HG02759 (cell line): ENCODE measurements around the gene PPM1K.
A peak's percentile ranks its signal among the peaks of the same experiment; 100 is the strongest.

ENCODE experiments used
- ATAC-seq: cut with Tn5 transposase; IDR thresholded peaks from one replicate; pipeline ENCODE4 v1.9.1; 2021; ENCODE audit warnings: mild to moderate bottlenecking, moderate library complexity; ENCODE audit not compliant: unreplicated experiment

PPM1K gene

DNA sequence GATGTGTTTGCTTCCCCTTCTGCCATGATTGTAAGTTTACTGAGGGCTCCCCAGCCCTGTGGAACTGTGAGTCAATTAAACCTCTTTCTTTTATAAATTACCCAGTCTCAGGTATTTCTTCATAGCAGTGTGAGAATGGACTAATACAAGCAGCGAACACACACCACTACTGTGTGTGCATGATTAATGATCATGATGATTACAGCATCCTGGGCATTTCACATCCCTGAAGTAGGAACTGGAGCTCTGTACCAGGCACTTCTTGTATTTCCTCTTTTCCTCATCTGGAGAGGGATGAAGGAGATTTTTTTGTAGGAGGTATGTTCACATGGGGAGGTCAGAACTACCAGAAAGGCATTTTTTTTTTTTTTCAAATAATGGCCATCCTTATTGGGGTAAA is 60.8 kb downstream of the PPM1K start:
- ATAC-seq = no peak

DNA sequence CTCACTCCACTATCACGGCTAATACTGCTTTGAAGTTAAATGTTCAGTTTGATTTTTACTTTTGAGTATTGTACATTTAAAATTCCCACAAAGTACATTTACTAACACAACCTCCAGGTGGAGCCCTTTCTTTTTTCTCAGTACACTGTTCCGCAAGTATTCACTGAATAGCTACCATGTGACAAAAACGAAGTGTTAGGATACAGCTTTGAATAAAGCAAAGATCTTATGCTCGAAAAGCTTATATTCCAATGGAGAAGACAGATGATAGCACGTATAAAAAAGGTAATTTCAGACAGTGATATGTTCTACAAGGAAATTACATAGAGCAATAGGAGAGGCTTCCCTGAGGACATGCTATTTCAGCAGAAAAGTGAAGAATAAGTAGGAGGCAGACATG is 65.3 kb downstream of the PPM1K start:
- no peak for ATAC-seq

DNA sequence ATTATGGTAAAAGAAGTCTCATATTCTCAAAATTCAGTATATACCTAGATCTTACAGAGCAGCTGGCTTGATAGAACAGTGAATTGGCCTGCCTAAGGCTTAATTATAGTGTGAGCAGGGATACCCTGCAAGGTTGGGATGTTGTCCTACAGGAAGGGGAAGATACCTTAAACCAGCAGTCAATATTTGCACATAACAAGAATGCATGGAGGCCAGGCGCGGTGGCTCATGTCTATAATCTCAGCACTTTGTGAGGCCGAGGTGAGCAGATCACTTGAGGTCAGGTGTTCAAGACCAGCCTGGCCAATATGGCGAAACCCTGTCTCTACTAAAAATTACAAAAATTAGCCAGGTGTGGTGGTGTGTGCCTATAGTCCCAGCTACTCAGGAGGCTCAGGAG is 67.2 kb downstream of the PPM1K start:
- no peak for ATAC-seq

DNA sequence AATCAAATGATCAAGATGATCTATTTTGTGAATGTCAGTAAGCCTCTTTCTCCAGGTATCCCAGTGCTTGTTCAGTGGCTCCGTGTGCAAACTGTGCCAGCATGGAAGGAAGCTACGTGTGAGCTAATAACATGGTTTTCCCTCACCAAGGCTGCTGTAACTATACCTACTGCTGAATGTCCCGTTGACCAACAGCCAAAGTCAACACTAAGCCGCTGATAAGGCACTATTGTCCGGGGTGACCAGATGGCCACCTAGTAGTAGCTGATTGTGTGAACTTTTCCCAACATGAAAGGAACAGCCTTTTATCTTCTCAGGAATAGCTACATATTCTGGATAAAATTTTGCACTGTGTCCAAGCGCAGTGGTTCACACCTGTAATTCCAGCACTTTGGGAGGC is 68.0 kb downstream of the PPM1K start:
- ATAC-seq = no peak

DNA sequence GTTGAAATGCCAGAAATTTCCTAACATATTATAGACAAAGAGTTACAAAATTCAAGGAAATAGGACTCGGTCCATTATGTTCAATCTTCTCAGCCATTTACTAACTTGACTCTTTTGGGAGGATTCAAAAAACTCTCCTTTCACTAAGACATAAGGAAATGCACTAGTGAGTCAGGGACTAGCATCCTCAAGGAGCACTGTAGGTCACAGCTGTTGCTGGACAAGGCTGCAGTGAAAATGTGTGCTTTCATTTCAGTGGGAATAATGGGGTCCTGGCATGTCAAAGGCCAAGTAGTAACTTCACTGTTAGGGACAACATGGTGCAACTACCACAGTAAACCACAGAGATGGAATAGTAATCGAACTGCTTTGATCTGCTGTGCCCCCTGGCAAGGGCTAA is 69.0 kb downstream of the PPM1K start:
- ATAC-seq = no peak

DNA sequence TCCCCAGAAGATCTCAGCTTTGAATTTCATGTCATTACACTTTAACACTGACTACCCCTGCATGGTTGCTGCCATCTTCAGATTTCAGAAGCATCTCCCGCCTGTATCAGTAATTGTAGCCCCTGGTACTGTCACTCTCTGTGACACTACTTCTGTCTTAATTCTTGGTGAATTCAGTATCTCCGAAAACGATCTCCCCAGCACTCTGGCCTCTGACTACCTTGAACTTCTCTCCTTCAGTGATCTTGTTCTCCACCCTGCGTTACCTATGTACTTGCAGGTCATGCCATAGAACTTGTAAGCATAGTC is 72.2 kb downstream of the PPM1K start:
- peak; percentile 13 for ATAC-seq

DNA sequence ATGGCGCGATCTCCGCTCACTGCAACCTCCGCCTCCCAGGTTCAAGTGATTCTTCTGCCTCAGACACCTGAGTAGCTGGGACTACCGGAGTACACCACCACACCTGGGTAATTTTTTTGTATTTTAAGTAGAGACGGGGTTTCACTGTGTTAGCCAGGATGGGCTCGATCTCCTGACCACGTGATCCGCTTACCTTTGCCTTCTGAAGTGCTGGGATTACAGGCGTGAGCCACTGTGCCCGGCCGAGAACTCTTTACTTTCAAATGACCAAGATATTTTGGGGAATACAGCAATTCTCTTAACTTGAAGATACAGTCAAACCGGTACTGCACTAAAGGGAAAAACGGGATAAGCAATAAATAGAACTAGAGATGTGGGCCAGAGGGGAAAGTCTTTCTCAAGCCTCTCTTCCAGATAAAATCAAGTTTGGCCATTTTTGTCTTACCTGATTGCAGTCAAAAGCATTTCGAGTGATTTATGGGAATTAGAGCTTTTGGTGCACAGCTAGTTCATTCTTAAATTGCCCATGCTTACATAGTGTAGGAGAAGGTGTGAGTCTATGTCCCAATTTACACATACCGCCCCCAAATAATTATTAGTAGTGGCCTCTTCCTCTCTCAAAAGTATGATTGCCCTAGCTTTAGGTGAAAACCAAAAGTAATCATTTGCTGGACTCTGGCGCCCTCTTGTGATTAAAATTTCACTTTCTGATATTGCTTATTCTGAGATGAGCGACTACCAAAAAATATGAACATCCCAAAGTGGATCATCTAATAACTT is 72.7 kb downstream of the PPM1K start:
- ATAC-seq = peak; percentile 59

DNA sequence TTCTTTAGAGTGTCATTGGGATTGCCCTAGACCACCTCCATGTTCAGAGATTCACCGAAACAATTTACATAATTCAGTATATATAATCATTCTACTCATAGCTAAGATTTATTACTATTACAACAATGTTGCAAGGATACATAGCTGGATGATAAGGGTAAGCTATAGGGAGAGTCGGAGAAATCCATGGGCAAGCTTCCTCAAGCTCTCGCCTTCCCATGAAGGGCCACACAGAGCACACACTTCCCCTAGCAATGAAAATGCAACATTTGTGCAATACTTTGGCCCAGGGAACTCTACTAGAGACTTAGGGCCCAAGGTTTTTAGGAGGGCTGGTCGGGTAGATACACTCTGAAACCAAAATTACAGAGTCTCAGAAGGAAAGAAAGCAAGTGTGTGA is 76.2 kb downstream of the PPM1K start:
- ATAC-seq = no peak
